Measurements from ENCODE around the gene LILRB3. TPM values are rescaled to one million over a fixed set of nuclear protein-coding genes. Genes with fewer than 3 reads are reported as not detected.
"Not testable (repeated sequence)": the region's sequence is repeated elsewhere in the genome, so short reads cannot be mapped to it uniquely, and the experiment has no call there.

LILRB3 gene
- total RNA-seq, 2 experiments from 2014 or later = 0.62 to 2.0 TPM

DNA sequence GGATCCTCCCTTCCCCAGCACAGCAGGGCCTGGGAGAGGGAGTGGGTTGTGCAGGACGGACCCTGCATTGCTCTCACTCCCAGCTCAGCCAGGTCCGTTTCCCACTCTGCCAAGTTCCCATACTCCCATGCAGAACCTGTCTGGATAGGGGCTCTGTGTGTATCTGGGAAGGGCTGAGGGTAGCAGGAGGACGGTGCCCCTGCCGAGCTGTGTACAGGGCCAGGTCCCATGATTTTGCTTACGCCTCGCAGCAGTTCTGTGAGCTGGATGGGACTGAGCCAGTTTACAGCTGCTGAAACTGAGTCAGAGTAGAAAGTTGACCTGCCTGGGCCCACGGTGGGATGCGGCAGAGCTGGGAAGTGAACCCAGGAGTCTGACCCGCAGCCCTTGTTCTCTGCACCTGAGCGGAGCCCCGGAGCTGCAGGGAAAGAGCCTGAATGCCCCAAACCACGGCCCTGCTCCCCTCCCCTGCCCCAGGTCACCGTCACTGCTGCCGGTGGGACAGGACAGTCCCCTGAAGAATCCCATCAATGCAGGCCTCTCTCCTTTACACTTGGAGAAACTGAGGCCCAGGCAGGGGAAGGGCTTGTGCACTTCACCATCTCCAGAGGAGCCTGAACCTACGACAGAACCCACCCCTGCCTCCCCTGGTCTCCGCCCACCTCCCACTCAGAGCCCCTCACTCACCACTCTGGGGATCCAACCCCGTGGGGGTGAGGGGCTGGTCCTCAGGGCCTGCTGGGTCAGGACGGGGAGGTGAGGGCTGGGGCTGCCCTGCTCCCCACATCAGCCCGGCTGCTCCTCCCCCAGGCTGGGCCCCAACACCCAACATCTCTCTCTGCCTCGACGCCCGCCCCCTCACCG is 30.8 kb upstream of the LILRB3 start:
- DNase-seq = no peak
- Mint-ChIP-seq H3K4me3 (no peak overlapping the region), H3K36me3 (ENCODE audit: low read depth) (no peaks in the 10 kb centered on the region), H3K9me3 (no peaks in the 10 kb centered on the region), H3K4me1 (peaks cover under 1% of the 10 kb centered on the region), H3K27me3 (peaks cover 8% of the 10 kb centered on the region), H3K27ac (no peak overlapping the region)
- ChIA-PET POLR2A (no interaction called here), CTCF (no interaction called here)

DNA sequence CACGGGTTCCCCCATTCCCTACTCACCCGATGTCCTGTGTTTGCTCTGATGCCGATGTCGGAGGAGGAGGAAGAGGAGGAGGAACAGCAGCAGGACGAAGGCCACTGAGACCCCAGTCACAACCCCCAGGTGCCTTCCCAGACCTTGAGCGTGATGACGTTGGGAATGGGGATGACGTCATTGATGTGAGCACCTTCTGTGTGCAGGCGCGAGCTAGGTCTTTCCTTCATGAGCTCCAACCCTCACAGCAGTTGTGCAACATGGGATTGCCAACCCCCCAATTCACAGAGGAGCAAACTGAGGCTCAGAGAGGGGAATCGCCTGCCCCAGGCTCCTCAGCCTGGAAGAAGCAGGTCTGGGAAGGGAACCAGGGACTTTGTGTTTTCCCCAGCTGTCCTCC is 30.0 kb upstream of the LILRB3 start:
- CTCF ChIA-PET = no interaction called here
- Mint-ChIP-seq H3K4me1 (peaks cover 7% of the 10 kb centered on the region), H3K27ac (no peak overlapping the region), H3K27me3 (peaks cover 8% of the 10 kb centered on the region), H3K36me3 (ENCODE audit: low read depth) (no peaks in the 10 kb centered on the region), H3K4me3 (no peak overlapping the region), H3K9me3 (no peaks in the 10 kb centered on the region)
- DNase-seq = no peak
- POLR2A ChIA-PET = no interaction called here

DNA sequence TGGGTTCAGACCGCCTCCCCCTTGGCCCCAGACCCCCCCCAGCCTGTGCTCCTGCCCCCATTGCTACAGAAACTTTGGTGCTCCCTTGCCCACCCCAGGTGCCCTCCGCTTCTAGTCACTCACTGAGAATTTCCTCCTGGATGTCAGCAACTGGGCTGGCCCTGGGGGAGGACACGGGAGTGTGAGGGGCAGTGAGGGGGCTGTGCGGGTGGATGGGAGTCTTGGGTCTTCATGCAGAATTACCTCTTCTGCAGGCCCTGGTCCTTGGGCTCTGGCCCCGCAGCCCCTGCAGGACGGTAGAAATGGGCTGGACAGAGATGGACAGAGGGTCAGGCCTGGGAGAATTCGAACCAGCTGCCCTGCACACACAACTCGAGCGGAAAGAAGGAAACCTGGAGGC is 29.4 kb upstream of the LILRB3 start:
- H3K27ac Mint-ChIP-seq = no peak overlapping the region
- peaks cover 12% of the 10 kb centered on the region for H3K4me1 Mint-ChIP-seq
- CTCF ChIA-PET = no interaction called here
- no peaks in the 10 kb centered on the region for H3K9me3 Mint-ChIP-seq
- POLR2A ChIA-PET = no interaction called here
- H3K36me3 Mint-ChIP-seq (ENCODE audit: low read depth) = no peaks in the 10 kb centered on the region
- H3K27me3 Mint-ChIP-seq = peaks cover 8% of the 10 kb centered on the region
- no peak overlapping the region for H3K4me3 Mint-ChIP-seq
- DNase-seq = no peak

DNA sequence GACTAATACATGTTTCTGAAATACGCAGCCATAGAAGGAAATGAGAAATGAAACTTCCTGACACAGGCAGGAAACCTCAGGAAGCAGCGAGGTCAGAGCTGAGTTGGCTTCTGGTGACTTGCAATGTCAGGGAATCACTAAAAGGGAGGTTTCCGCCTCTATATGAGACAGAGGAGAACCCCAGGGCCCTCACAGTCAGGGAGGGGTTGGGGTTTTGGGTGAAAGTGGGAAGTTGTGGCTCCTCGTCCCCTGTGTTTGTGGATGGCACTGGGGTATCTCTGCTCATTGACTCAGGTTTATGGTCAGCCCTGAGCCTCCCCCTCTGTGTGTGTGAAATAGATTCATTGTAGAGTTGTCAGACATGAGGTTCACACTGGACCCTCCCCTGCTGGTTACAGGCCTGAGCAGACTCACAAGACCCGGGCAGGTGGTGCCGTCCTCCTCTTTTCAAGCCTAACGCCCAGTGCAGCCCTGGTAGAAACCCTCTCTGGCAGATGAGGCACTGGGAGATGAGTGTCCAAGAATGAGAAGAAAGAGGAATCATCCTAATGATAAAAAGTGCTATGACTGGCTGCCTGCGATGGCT is 25.3 kb upstream of the LILRB3 start:
- ChIA-PET POLR2A (no interaction called here), CTCF (interaction anchor here (0.6 kb wide), 1 partner anchor 201 kb away, joined by 3 read pairs; no protein-coding TSS in a partner anchor)
- no peaks in the 10 kb centered on the region for H3K9me3 Mint-ChIP-seq
- peak; percentile 20 for DNase-seq
- H3K36me3 Mint-ChIP-seq (ENCODE audit: low read depth) = no peaks in the 10 kb centered on the region
- H3K4me1 Mint-ChIP-seq = peaks cover 15% of the 10 kb centered on the region
- no peak overlapping the region for H3K4me3 Mint-ChIP-seq
- H3K27me3 Mint-ChIP-seq = peaks cover 10% of the 10 kb centered on the region
- H3K27ac Mint-ChIP-seq = no peak overlapping the region

DNA sequence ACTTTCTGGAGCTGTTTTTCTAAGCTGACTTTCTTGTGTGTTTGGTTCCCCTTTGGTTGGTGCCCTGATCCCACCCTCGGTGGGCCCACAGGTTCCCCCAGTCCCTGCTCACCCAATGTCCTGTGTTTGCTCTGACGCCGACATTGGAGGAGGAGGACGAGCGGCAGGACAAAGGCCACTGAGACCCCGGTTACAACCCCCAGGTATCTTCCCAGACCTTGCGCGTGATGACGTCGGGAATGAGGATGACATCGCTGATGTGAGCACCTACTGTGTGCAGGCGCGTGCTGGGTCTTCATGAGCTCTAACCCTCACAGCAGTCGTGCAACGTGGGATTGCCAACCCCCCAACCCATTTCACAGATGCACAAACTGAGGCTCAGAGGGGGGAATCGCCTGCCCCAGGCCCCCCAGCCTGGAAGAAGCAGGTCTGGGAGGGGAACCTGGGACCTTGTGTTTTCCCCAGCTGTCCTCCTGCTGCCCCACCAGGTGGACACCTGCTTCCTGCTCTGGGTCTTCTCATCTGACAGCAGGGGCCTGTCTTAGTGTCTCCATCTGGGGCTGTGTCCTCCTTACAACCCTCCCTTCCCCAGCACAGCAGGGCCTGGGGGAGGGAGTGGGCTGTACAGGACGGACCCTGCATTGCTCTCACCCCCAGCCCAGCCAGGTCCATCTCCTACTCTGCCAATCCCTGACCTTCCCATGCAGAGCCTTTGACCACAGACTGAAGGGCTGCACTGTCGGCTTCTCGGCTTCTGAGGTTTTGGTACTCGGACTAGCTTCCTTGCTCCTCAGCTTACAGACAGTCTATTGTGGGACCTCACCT is 24.5 kb upstream of the LILRB3 start:
- Mint-ChIP-seq H3K4me3 (no peak overlapping the region), H3K36me3 (ENCODE audit: low read depth) (no peaks in the 10 kb centered on the region), H3K9me3 (no peaks in the 10 kb centered on the region), H3K27me3 (peaks cover 10% of the 10 kb centered on the region), H3K27ac (no peak overlapping the region), H3K4me1 (peaks cover 15% of the 10 kb centered on the region)
- CTCF ChIA-PET = no interaction called here
- DNase-seq = no peak
- POLR2A ChIA-PET = no interaction called here

DNA sequence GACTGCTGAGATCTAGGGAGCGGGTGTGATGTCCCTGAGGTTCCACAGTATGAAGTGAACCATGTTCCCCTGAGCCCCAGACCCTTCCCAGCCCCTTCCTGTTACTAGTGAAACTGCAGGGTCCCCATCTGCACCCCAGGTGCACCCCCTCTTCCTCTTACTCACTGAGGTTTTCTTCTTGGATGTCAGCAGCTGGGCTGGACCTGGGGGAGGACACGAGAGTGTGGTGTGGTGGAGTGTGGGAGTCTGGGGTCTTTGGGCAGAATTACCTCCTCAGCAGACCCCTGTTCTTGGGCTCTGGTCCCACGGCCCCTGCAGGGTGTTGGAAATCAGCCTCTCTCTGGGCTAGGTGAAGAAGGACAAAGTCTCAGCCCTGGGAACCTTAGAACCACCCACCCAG is 23.1 kb upstream of the LILRB3 start:
- H3K27ac Mint-ChIP-seq = no peak overlapping the region
- DNase-seq = no peak
- POLR2A ChIA-PET = no interaction called here
- CTCF ChIA-PET = no interaction called here
- peaks cover 10% of the 10 kb centered on the region for H3K27me3 Mint-ChIP-seq
- no peaks in the 10 kb centered on the region for H3K36me3 Mint-ChIP-seq (ENCODE audit: low read depth)
- H3K4me3 Mint-ChIP-seq = no peak overlapping the region
- H3K4me1 Mint-ChIP-seq = peaks cover 15% of the 10 kb centered on the region
- H3K9me3 Mint-ChIP-seq = no peaks in the 10 kb centered on the region

DNA sequence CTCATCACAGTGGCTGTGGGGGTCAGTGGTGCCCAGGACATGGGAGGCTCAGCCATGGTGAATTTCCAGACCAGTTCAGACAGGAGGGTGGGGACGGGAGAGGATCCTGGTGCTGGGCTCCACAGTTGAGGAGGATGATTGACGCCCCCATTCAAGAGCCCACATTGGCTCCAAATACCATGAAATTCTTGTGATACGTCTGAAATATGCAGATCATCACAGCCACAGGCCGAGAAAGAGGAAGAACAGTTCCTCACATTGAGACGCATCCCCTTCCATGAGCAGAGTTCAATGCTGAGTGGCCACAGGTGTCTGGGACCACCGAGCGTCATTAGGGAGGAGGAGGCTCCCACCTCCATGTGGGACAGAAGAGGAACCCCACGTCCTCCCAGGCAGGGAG is 21.0 kb upstream of the LILRB3 start:
- H3K27me3 Mint-ChIP-seq; H3K4me3 Mint-ChIP-seq; H3K36me3 Mint-ChIP-seq (ENCODE audit: low read depth); H3K9me3 Mint-ChIP-seq; DNase-seq; POLR2A ChIA-PET; H3K27ac Mint-ChIP-seq: not testable (repeated sequence)
- H3K4me1 Mint-ChIP-seq = peaks cover 15% of the 10 kb centered on the region
- CTCF ChIA-PET = interaction anchor here (0.7 kb wide), 1 partner anchor 22 kb away, joined by 3 read pairs; no protein-coding TSS in a partner anchor

DNA sequence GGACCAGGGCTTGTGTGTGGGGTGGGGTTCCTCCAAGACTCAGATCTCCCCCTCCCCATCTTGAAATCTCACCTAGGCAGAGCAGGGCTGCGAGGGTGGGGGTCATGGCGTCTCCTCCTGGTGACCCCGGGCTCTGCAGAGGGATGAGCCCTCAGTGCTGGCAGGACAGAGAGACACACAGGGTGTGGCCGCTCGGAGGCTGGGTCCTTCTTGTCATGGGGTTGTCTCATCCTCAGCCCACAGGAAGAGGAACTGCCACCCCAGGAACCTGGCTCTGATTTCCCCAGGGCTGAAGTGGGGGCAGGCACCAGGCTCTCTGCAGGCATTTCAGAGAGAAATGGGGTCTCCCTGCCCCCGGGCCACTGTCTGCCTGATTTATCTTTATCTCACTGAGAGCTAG is 19.8 kb upstream of the LILRB3 start, which contains the start of gene LILRA6:
TSS of gene LILRA6 (minus strand) at position 145 of the 400 bp plus-strand sequence.
- not testable (repeated sequence) for H3K36me3 Mint-ChIP-seq (ENCODE audit: low read depth)

DNA sequence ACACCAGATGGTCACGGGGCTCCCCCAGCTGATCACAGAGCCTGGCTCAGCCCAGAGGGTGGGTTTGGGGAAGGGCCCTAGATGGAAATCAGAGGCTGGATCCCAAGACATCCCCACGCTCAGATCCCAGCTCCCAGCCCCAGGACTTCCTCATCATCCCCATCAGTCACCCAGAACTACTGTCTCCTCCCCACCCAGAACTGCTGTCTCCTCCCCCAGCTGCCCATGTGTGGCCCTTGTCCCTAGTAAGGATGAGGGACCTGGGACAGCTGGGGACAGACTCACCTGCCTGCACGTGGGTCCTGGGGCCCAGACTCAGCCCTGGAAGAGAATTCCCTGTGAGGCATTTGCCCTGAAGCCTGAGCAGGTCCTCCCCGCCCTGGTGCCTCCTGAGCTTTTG is 19.4 kb upstream of the LILRB3 start:
- POLR2A ChIA-PET; H3K27ac Mint-ChIP-seq; H3K36me3 Mint-ChIP-seq (ENCODE audit: low read depth); H3K9me3 Mint-ChIP-seq; CTCF ChIA-PET; H3K27me3 Mint-ChIP-seq; DNase-seq; H3K4me1 Mint-ChIP-seq; H3K4me3 Mint-ChIP-seq: not testable (repeated sequence)

More for the DNA sequence above, 19.8 kb upstream of the LILRB3 start, which contains the start of gene LILRA6:
- H3K27me3 Mint-ChIP-seq, POLR2A ChIA-PET, H3K9me3 Mint-ChIP-seq, CTCF ChIA-PET, H3K4me3 Mint-ChIP-seq, H3K27ac Mint-ChIP-seq, DNase-seq, H3K4me1 Mint-ChIP-seq: not testable (repeated sequence)

DNA sequence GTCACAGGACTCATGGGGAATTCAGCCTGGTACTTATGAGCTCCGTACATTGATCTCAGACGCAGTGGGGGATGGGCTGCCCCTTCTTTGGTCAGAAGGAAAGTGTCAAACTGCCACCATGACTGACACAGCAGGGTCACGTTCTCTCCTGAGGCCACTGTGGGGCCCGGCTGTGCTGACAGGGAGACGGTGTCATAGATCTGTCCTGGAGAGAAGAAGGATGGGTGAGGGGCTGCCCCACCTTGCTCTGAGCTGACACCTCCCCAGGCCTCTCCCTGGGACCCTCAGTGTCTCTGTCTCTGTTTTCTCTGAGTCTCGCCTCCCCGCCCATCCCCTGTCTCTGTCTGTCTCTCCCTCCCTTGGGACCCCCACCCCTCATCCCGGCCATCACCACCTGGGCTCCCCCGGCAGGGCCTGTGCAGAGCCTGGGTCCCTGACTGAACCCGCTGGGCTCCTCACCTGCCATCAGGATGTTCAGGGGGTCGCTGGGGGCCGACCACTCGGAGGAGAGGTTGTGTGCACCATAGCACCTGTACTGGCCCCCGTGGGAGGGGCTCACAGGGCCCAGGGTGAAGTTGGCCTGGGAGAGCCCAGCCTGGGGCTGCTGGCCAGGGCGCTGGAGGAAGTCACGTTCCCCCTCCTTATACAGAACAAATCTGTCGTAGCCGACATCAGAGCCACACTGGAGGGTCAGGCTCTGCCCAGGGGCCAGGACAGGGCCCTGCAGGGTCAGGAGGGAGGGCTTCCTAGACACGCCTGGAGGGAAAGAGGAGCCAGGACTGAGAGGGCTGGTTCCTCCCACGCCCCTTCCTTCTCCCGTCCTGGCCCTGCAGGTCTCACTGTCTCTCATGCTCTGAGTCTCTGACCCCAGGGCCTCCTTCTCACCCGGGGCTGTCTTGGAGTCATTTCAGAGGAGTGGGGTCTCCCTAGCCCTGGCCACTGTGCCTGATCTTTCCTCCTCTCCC is 17.8 kb upstream of the LILRB3 start:
- DNase-seq; H3K9me3 Mint-ChIP-seq; H3K4me1 Mint-ChIP-seq; CTCF ChIA-PET; POLR2A ChIA-PET; H3K36me3 Mint-ChIP-seq (ENCODE audit: low read depth); H3K4me3 Mint-ChIP-seq: not testable (repeated sequence)
- Mint-ChIP-seq H3K27ac (peak overlapping the region; percentile 25), H3K27me3 (peaks cover 11% of the 10 kb centered on the region)

DNA sequence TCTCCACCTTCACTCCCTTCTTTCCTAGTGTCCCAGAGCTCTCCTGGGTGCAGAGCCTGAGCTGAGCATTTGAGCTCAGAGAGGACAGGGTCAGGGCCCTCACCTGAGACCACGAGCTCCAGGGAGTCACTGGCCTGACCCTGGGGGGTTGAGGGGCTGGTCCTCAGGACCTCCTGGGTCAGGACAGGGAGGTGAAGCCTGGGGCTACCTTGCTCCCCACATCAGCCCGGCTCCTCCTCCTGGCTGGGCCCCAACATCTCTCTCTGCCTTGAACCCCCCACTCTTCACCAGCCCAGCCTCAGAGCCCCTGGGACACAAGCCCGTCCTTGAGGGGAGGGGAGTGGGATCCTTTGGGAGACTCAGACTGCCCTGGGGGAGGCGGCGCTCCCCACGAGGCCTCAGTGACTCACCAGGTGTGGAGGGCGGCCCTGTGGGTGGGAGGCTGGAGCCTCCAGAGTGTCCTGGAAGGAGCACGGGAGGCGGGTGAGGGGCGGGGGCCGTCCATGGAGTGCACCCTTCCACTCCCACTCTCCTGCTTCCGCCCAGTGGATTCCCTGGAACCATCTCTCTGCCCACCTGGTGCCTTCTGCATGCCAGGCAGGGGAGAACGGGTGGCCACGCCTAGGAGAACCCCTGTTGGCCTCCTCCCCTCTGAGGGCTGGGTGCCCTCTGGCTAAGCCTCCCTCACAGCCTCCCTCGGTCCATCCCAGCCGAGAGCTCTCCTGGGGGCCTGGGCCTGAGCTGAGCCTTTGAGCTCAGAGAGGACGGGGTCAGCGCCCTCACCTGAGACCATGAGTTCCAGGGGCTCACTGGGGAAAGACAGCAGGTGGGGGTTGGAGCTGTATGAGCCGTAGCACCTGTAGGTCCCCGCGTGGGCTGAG is 16.9 kb upstream of the LILRB3 start:
- H3K36me3 Mint-ChIP-seq (ENCODE audit: low read depth); POLR2A ChIA-PET; H3K4me3 Mint-ChIP-seq; H3K9me3 Mint-ChIP-seq; CTCF ChIA-PET; H3K4me1 Mint-ChIP-seq; DNase-seq; H3K27ac Mint-ChIP-seq: not testable (repeated sequence)
- peaks cover 14% of the 10 kb centered on the region for H3K27me3 Mint-ChIP-seq

DNA sequence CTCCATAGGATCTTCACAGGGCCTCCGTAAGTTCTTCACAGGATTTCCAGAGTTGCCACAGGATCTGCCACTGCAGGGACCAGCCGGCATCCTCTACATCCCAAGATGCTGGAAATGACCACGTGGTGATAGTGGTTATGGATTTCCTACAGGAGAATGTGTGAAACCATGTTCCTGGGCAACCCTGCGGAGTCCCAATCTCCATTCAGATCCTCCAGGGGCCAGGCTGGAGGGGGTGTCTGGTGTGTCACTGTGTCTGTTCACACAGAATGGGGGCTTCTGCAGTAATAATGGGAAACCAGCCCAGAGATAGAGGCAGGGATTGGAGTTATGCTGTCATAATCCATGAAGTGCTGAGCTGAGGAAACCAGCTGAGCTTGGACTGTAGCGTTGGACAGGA is 11.1 kb upstream of the LILRB3 start:
- ChIA-PET POLR2A (no interaction called here), CTCF (no interaction called here)
- Mint-ChIP-seq H3K4me3 (no peak overlapping the region), H3K36me3 (ENCODE audit: low read depth) (no peaks in the 10 kb centered on the region), H3K27ac (no peak overlapping the region), H3K4me1 (peaks cover 3% of the 10 kb centered on the region), H3K9me3 (no peaks in the 10 kb centered on the region), H3K27me3 (peaks cover 38% of the 10 kb centered on the region)
- DNase-seq = no peak

All from activated CD4-positive, alpha-beta T cell treated with anti-CD3 and anti-CD28 coated beads, Interleukin-2, amount 10 ng/mL, durations not matched to agents 7 days and 5 days (primary cell).